Dedifferentiated amniotic fluid mesenchymal stem cell (primary cell): ENCODE data around the gene L3MBTL3.

ENCODE experiments used
- DNase-seq: peaks from one replicate; pipeline ENCODE4 v3.0.0-alpha.2; 2016; ENCODE audit errors: extremely low spot score

Gene L3MBTL3

DNA sequence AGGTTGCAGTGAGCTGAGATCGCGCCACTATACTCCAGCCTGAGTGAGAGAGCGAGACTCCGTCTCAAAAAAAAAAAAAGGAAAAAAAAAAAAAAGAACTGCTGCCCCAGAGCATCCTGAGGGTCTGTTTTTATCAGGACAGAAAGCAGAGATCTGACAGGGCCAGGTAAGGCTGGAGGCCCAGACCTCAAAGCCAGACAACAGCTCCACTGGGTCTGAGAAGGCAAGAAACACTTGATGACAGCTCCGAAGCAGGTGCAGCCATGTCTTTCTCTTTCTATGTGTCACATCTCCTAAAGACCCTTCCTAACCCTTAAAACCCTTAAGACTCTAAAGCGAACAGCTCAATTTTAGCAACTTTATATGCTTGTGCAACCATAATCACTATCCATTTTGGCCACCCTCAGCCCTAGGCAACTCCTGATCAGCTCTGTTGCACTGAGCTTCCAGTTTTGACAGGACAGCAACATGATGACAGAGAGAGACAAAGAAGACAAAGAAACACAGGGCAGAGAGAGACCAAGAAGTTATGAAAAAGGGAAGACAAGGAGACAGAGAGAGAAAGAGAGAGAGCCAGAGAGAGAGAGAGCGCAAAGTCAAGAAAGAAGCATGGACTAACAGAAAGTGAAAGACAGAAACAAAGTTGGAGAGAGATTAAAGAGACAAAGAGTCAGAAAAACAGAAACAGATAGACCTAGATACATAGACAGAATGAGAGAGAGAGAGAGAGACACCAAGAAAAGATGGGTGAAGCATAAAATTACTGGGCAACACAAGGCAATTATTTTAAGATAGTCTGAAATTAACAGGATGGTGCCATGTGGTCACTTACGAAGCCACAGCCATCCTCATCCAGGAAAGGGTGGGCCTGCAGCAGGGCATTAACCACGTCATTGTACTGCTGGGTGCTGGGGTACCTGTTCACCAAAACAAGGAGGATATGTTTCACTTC lies 165.2 kb downstream of the L3MBTL3 start:
- no peak for DNase-seq

DNA sequence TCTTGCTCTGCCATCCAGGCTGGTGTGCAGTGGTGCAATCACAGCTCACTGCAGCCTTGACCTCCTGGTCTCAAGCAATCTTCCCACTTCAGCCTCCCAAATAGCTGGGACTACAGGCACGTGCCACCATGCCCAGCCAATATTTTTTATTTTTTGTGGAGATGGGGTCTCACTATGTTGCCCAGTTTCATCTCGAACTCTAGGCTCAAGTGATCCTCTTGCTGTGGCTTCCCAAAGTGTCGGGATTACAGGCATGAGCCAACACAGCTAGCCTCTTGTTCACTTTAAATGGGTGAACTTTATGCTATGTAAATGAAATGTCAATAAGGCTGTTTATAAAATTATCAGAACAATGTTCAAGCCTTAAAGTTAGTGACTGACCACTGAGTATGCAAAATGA lies 167.3 kb downstream of the L3MBTL3 start:
- no peak for DNase-seq

- no peak for DNase-seq
Measured at GRCh38 chr6:130187335-130188206, 169.2 kb downstream of the L3MBTL3 start.

GRCh38 chr6:130188207-130188899 lies 170.0 kb downstream of the L3MBTL3 start:
- no peak for DNase-seq

GRCh38 chr6:130189531-130190397 lies 171.4 kb downstream of the L3MBTL3 start:
- DNase-seq: no peak
